HG02852 (cell line): ENCODE data around the gene UBE2I.
"Not testable (repeated sequence)": the region's sequence is repeated elsewhere in the genome, so short reads cannot be mapped to it uniquely, and the experiment has no call there.

Experiments used
- ATAC-seq: cut with Tn5 transposase; IDR thresholded peaks from one replicate; pipeline ENCODE4 v1.9.1; 2021; ENCODE audit warnings: mild to moderate bottlenecking, moderate library complexity; ENCODE audit not compliant: unreplicated experiment

UBE2I gene

DNA sequence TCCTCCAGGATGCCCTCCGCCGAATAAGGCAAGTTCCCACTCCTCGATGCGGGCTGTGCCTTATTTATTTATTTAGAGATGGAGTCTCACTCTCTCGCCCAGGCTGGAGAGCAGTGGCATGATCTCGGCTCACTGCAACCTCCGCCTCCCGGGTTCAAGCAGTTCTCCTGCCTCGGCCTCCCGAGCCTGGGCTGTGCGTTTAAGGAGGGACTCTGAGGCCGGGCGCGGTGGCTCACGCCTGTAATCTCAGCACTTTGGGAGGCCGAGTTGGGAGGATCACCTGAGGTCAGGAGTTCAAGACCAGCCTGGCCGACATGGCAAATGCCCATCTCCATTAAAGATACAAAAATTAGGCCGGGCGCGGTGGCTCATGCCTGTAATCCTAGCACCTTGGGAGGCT, 18.7 kb downstream of the UBE2I start:
- ATAC-seq: not testable (repeated sequence)

DNA sequence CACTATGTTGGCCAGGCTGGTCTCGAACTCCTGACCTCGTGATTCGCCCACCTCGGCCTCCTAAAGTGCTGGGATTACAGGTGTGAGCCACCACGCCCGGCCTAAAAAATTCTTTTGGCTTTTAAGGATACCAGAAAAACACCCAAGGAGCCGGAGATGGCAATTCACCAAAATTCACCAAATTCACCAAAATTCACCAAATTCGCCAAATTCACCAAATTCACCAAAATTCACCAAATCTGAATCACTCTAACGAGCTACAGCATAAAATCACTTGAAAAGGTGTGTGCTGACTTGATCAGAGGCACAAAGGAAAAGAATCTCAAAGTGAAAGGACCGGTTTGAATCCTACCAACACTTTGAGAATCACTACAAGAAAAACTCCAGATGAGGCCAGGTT, 19.5 kb downstream of the UBE2I start:
- ATAC-seq: not testable (repeated sequence)

DNA sequence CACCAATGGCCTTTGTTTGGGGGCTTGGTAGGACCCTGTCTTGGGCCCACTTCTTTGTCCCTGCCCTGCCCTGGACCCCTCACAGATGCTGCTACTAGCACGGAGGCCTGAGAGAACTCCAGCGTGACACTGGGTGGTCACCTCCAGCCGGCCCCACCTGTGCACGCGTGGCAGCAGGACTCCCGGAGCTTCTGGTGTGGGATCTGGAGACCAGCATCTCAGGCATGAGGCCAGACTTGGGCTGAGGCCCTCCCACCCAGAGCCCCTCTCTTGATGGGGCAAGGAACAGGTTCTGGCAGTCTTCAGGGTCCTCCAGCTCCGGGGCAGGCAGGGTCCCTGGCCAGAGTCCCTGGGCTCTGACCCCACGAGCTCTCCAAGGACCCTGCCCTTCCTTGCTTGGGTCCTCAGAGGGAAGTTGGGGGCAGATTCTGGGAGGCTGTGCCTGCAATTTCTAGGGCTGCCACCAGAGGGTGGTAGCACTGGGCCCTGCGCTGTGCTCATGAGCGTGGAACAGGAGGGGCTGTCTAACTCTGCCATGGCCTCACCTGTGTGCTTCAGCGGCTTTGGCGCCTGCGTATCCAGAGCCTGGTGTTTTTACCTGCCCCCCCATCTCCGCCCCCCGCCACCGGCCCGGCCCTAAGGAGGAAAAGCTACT, 21.0 kb downstream of the UBE2I start:
- ATAC-seq: no peak

DNA sequence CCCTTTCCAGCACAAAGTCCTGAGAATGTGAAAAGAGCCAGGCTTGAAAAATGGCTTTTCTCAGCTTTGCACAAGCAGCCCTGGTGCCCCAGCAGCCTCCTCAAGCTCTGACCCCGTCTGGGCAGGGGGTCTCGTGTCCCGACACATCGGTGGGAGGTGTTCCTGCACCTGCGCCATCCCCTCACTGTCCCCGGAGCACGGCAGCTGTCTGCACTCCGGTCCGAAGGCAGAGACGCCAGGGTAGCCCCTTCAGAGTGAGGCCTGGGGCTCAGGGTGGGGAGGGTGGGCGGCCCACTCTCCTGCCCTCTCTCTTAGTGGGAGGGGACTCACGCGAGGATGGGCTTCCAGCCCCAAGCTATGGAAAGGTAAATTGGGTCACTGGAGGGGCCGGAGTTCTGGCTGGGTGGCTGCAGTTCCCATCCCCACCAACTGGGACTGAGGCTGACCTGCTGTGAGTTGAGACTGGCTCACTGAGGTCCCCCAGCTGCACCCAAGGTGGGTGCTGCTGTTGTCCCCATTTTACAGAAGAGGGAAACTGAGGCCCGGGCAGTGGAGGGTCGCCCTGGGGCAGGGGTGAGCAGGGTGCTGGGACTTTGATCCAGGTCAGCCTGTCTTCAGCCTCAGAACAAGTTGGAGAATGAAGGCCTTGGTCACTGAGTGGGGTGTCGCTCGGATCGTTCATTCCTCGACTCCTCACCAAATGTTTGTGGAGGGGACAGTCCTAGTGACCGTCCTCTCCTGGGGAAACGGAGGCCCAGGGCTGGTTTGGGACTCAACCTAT, 21.7 kb downstream of the UBE2I start:
- ATAC-seq: no peak

- no peak for ATAC-seq
These were observed 22.5 kb downstream of the UBE2I start for GRCh38 chr16:1331712-1332617.

DNA sequence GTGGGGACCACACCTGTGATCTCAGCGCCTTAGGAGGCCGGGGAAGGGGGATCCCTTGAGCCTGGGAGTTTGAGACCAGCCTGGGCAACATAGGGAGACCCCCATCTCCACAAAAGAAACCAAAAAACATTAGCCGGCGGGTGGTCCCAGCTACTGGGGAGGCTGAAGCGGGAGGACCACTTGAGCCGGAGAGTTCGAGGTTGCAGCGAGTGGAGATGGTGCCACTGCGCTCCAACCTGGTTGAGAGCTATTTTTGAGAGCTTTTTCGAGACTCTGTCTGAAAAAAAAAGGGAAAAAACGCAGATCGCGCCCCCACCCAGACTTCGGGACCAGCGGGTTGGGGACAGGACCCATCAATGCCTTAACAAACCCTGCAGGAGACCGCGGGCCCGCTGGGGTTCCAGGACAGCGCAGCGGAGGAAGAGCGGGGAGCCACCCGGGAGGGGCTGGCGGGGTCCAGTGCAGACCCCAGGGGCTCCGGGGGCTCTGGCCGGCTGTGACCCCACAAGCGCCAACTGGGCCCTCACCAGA, 23.2 kb downstream of the UBE2I start:
- no peak for ATAC-seq

DNA sequence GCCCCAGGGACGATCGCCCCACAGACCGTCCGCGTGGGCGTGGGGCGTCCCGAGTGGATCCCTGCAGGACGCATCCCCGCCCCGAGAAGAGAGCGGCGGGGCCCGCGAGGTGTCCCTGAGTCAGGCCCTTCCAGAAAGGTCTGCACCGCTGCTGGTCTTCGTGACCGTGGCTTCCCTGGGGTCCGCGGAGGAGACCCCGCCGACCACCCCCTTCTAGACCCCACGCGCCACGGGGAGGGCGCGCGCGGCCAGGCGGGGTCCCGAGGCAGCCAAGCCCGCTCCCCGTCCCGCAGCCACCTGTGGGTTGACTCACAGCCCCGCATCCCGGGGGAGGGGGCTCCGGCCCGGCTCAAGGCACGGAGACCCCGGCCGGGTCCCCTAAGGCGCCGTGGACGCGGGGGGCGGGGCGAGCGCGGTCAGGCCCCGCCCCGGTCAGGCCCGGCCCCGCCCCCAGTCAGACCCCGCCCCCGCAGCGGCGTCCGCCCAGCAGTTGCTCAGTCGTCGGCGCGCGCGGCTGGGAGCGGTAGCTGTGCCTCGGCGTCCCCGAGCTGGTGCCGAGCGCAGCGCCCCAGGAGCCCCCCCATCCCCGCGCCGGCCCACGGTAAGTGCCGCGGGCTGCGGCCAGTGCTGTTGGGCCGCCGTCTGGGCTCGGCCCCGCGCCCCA, 23.8 kb downstream of the UBE2I start, which contains the start of gene BAIAP3:
Gene BAIAP3, plus strand, starts transcription at position 497 of the 664 bp plus-strand sequence. CDS start 4,905 bp downstream, outside the sequence.
- no peak for ATAC-seq

DNA sequence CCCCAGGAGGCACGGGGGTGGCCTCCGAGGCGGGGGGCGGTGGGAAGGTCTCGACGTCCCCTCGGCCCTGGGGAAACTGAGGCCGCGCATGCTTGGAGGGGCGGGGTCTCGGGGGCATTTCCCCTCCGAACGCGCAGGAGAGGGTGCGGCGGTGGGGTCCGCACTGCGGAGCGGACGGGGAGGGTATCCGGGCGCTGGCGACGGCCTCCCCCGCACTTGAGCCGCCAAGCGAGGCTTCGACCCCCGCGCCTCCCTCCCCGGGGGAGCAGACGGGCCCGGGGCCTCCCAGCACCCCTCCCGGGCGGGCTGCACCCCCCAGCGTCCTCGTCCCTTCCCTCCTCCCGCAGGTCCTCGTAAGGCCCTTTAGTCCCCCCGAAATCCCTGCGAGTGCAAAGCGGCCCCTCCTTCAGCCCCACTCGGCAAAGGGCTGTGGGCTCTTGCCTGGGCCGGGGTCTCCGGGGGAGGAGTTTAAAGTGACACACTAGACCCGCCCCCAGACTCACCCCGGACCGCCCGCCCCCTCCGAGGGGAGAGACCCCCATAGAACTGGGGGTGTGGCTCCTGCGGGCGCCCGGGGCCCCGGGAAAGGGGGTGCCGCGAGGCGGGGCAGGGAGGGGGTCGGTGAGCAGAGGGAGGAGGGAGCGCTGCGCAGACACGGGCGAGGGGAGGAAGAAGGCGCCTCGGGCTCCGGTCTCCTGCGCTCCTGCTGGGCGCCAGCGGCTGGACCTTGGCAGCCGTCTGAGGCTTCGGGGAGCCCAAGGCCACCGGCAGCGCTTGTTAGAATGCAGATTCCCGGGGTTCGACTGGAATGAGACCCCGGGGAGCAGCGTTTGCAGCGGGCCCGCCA, 24.6 kb downstream of the UBE2I start:
- ATAC-seq: no peak

GRCh38 chr16:1334739-1335138, 25.3 kb downstream of the UBE2I start:
- ATAC-seq: no peak

- ATAC-seq: no peak
These were observed 26.0 kb downstream of the UBE2I start for GRCh38 chr16:1335211-1335971.

DNA sequence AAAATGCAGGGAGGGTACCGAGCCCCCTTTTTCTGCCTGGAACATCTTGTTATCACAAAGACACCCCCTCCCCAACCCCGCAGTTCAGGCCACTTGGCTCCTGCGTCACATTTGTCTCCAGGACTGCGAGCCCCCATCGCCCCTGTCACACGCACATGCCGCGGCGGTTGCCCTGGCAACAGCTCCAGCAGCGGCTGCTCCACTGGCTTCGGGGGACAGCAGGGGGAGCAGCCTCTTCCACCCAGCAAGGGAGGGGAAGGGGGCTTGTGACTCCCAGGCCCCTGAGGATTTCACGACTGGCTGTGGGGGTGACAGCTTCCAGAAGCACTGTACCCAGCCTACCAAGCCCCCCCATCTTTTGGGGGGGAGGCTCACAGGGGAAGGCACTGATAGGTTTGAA, 26.6 kb downstream of the UBE2I start:
- ATAC-seq: no peak

GRCh38 chr16:1336619-1337018, 27.2 kb downstream of the UBE2I start:
- no peak for ATAC-seq

DNA sequence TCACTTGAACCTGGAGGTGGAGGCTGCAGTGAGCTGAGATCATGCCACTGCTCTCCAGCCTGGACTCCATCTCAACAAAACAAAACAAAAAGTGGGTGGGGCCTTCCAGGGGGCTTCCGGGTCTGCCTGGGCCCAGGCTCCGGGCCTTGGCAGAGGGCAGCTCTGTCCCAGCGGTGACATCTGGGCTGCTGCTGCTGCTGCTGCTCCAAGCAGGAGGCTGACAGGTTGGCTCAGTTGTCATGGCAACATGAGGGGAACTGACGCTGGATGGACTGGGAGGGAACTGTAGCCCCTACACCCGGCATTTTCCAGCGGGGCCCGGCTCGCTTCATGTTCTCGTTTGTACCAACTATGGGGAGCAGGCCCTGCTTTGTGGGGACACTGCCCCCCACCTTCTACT, 28.1 kb downstream of the UBE2I start:
- no peak for ATAC-seq

DNA sequence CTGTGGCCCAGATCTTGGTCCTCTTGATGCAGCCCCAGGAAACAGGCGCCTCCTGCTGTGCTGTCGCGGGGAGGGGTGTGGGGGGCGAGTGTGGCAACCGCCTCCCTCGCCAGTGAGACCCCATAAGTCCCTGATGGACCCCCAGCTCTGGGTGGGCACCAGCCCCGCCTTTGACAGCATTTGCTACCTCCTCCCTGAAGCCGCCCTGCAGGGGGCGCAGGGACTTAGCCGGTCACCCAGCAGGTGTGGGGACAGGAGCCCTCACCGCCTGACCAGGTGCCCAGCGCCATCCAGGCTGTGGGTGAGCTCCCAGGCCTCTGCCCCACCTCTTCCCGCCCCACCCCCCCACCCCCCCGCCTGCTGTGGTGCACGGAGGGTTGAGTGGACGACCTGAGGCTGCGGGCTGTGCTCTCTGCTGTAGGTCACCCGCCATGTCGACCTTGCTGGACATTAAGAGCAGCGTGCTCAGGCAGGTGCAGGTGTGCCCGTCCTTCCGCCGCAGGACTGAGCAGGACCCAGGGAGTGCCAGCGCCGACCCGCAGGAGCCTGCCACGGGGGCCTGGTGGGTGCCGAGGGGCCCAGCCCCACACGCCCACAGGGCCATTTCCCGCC, 28.8 kb downstream of the UBE2I start:
- ATAC-seq: no peak

GRCh38 chr16:1338855-1339675, 29.6 kb downstream of the UBE2I start:
- no peak for ATAC-seq

DNA sequence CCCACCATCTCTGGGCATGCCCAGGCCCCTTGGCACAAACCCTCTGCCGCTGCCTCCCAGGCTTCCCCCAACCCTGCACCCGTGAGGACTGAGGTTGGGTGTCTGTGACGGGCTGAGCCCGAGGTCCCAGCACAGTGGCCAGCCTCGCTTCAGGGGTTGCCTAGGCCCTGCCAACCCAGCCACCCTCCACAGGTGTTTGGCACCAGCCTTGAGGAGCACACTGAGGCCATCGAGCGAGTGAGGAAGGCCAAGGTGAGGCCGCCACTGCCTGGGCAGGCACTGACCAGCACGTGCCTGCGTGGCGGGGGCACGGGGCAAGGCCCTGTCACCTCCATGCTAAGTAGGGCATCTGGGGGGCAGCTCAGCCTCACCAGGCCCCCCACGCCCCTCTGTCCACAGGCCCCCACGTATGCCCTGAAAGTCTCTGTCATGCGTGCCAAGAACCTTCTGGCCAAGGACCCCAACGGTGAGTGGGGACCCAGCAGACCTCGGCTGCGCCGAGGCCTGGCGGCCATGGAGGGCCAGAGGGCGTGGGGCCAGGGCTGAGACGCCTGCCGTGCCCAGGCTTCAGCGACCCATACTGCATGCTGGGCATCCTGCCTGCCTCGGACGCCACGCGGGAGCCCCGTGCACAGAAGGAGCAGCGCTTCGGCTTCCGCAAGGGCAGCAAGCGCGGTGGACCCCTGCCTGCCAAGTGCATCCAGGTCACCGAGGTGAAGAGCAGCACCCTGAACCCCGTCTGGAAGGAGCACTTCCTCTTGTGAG, 31.5 kb downstream of the UBE2I start:
- no peak for ATAC-seq
